SW480 (cell line): ENCODE measurements around the gene KIAA0232.

Source experiments
- DNase-seq: peaks from one replicate; pipeline ENCODE4 v3.0.0-alpha.2; 2016; ENCODE audit warnings: low spot score

The KIAA0232 gene

GRCh38 chr4:6916587-6917460, 134.3 kb downstream of the KIAA0232 start:
- DNase-seq = peak; percentile 74

GRCh38 chr4:6917461-6918271, 135.1 kb downstream of the KIAA0232 start:
- peak; percentile 85 for DNase-seq

GRCh38 chr4:6918338-6918737, 135.8 kb downstream of the KIAA0232 start:
- DNase-seq = no peak

GRCh38 chr4:6920171-6920570, 137.6 kb downstream of the KIAA0232 start:
- no peak for DNase-seq

- DNase-seq = no peak
Observed at GRCh38 chr4:6923507-6923906, 141.0 kb downstream of the KIAA0232 start.

GRCh38 chr4:6924361-6924779, 141.8 kb downstream of the KIAA0232 start:
- no peak for DNase-seq

- no peak for DNase-seq
Observed at GRCh38 chr4:6925357-6925836, 142.9 kb downstream of the KIAA0232 start.

- DNase-seq = no peak
Observed at GRCh38 chr4:6926081-6926480, 143.6 kb downstream of the KIAA0232 start.

- DNase-seq = no peak
Observed at GRCh38 chr4:6926681-6927478, 144.4 kb downstream of the KIAA0232 start.

GRCh38 chr4:6928081-6928480, 145.6 kb downstream of the KIAA0232 start:
- DNase-seq = no peak

- no peak for DNase-seq
Observed at GRCh38 chr4:6929339-6929811, 146.8 kb downstream of the KIAA0232 start.

GRCh38 chr4:6929812-6930464, 147.4 kb downstream of the KIAA0232 start:
- no peak for DNase-seq

- DNase-seq = no peak
Observed at GRCh38 chr4:6932475-6932874, 149.9 kb downstream of the KIAA0232 start.

GRCh38 chr4:6932918-6933317, 150.4 kb downstream of the KIAA0232 start:
- no peak for DNase-seq
